Measurements from ENCODE around the gene PPP1R12C. TPM values are rescaled to one million over a fixed set of nuclear protein-coding genes. Genes with fewer than 3 reads are reported as not detected.

PPP1R12C gene
- total RNA-seq, 1 donor from 2014 or later, result 21.8 TPM

GRCh38 chr19:55044771-55045716 is 72.4 kb downstream of the PPP1R12C start:
- no peak overlapping the region for H3K4me3 Mint-ChIP-seq
- H3K27ac Mint-ChIP-seq, result no peak overlapping the region
- H3K9ac ChIP-seq, result no peak overlapping the region
- no peak overlapping the region for H3K4me2 ChIP-seq
- no peaks in the 10 kb centered on the region for H3K4me1 ChIP-seq
- H3K27me3 ChIP-seq, result no peaks in the 10 kb centered on the region
- no peaks in the 10 kb centered on the region for H4K20me1 ChIP-seq (ENCODE audit: low read depth)
- no peaks in the 10 kb centered on the region for H3K4me1 Mint-ChIP-seq
- no peaks in the 10 kb centered on the region for H3K9me3 ChIP-seq (ENCODE audit: low read depth)
- no peak overlapping the region for H2AFZ ChIP-seq (replicated peaks)
- H3K36me3 ChIP-seq, result no peaks in the 10 kb centered on the region
- H3K27me3 Mint-ChIP-seq (ENCODE audit: insufficient read depth, low read depth), result peaks cover 4% of the 10 kb centered on the region
- TF ChIP-seq CTCF (IDR thresholded peaks at IDR 0.05) (no peak), EZH2 (IDR thresholded peaks at IDR 0.05) (no peak), EZH2phosphoT487 (IDR thresholded peaks at IDR 0.05) (no peak)
- no peaks in the 10 kb centered on the region for H3K9me3 Mint-ChIP-seq
- no peak for DNase-seq (ENCODE audit: low spot score)
- peaks cover 4% of the 10 kb centered on the region for H3K36me3 Mint-ChIP-seq
- no peak overlapping the region for H3K27ac ChIP-seq
- no peak overlapping the region for H3K4me3 ChIP-seq
- H3F3A ChIP-seq (ENCODE audit: low read depth), result no peaks in the 10 kb centered on the region
- H3K79me2 ChIP-seq (ENCODE audit: low read depth), result no peaks in the 10 kb centered on the region

GRCh38 chr19:55044286-55044685 is 73.2 kb downstream of the PPP1R12C start:
- no peaks in the 10 kb centered on the region for H3F3A ChIP-seq (ENCODE audit: low read depth)
- H3K9me3 ChIP-seq (ENCODE audit: low read depth), result no peaks in the 10 kb centered on the region
- no peaks in the 10 kb centered on the region for H3K27me3 ChIP-seq
- Mint-ChIP-seq H3K27ac (no peak overlapping the region), H3K4me3 (no peak overlapping the region), H3K4me1 (no peaks in the 10 kb centered on the region), H3K36me3 (peaks cover 6% of the 10 kb centered on the region), H3K9me3 (no peaks in the 10 kb centered on the region), H3K27me3 (ENCODE audit: insufficient read depth, low read depth) (peaks cover 4% of the 10 kb centered on the region)
- no peaks in the 10 kb centered on the region for H3K4me1 ChIP-seq
- H3K27ac ChIP-seq, result no peak overlapping the region
- DNase-seq (ENCODE audit: low spot score), result no peak
- no peaks in the 10 kb centered on the region for H3K36me3 ChIP-seq
- no peaks in the 10 kb centered on the region for H3K79me2 ChIP-seq (ENCODE audit: low read depth)
- no peak overlapping the region for H3K9ac ChIP-seq
- no peaks in the 10 kb centered on the region for H4K20me1 ChIP-seq (ENCODE audit: low read depth)
- no peak overlapping the region for H2AFZ ChIP-seq (replicated peaks)
- no peak overlapping the region for H3K4me2 ChIP-seq
- TF ChIP-seq EZH2 (IDR thresholded peaks at IDR 0.05), result no peak
- no peak for TF ChIP-seq CTCF (IDR thresholded peaks at IDR 0.05)
- TF ChIP-seq EZH2phosphoT487 (IDR thresholded peaks at IDR 0.05), result no peak
- H3K4me3 ChIP-seq, result no peak overlapping the region

- H4K20me1 ChIP-seq (ENCODE audit: low read depth), result no peaks in the 10 kb centered on the region
- no peak overlapping the region for H2AFZ ChIP-seq (replicated peaks)
- Mint-ChIP-seq H3K4me3 (no peak overlapping the region), H3K9me3 (no peaks in the 10 kb centered on the region), H3K36me3 (peaks cover 6% of the 10 kb centered on the region), H3K27me3 (ENCODE audit: insufficient read depth, low read depth) (peaks cover 4% of the 10 kb centered on the region), H3K4me1 (no peaks in the 10 kb centered on the region), H3K27ac (no peak overlapping the region)
- DNase-seq (ENCODE audit: low spot score), result no peak
- H3K36me3 ChIP-seq, result no peaks in the 10 kb centered on the region
- no peak for TF ChIP-seq EZH2phosphoT487 (IDR thresholded peaks at IDR 0.05)
- no peak for TF ChIP-seq CTCF (IDR thresholded peaks at IDR 0.05)
- TF ChIP-seq EZH2 (IDR thresholded peaks at IDR 0.05), result no peak
- no peak overlapping the region for H3K4me3 ChIP-seq
- H3F3A ChIP-seq (ENCODE audit: low read depth), result no peaks in the 10 kb centered on the region
- no peaks in the 10 kb centered on the region for H3K79me2 ChIP-seq (ENCODE audit: low read depth)
- no peak overlapping the region for H3K4me2 ChIP-seq
- H3K9ac ChIP-seq, result no peak overlapping the region
- no peaks in the 10 kb centered on the region for H3K9me3 ChIP-seq (ENCODE audit: low read depth)
- H3K4me1 ChIP-seq, result no peaks in the 10 kb centered on the region
- no peaks in the 10 kb centered on the region for H3K27me3 ChIP-seq
- H3K27ac ChIP-seq, result no peak overlapping the region
Measured at GRCh38 chr19:55042688-55043087, 74.7 kb downstream of the PPP1R12C start.

Measured in neural progenitor cell (in vitro differentiated cells).